Astrocyte (in vitro differentiated cells and primary cell): ENCODE data around the gene MIEF2. TPM values are rescaled to one million over a fixed set of nuclear protein-coding genes. Genes with fewer than 3 reads are reported as not detected.

ENCODE experiments used
- DNase-seq: peaks from one replicate; pipeline ENCODE4 v3.0.0-alpha.2; 2010; ENCODE audit warnings: low read depth
- FAIRE-seq: peaks from 2 replicates; lab custom pipeline; 2011; peaks lifted over from hg19 to GRCh38; lab: Jason Lieb, UNC
- H2AFZ ChIP-seq: 2 replicates; pipeline ENCODE4 v1.6.0; 2012; ENCODE audit warnings: low read depth, low read length, inconsistent platforms
- H3K27ac ChIP-seq: 2 replicates; pipeline ENCODE4 v1.5.1; 2011; ENCODE audit warnings: low read depth, low read length, inconsistent platforms
- H3K27me3 ChIP-seq: 2 replicates; pipeline ENCODE4 v1.6.0; 2011; ENCODE audit warnings: low read length, inconsistent platforms; ENCODE audit not compliant: insufficient read depth
- H3K36me3 ChIP-seq: 2 replicates; pipeline ENCODE4 v1.5.1; 2011; ENCODE audit warnings: low read length, inconsistent platforms; ENCODE audit not compliant: insufficient read depth
- H3K4me1 ChIP-seq: 2 replicates; pipeline ENCODE4 v1.5.1; 2011; ENCODE audit warnings: low read length, inconsistent platforms; ENCODE audit not compliant: insufficient read depth
- H3K4me2 ChIP-seq: 2 replicates; pipeline ENCODE4 v1.6.0; 2012; ENCODE audit warnings: low read length, inconsistent platforms
- H3K4me3 ChIP-seq: 2 replicates; pipeline ENCODE4 v1.5.1; 2011; ENCODE audit warnings: low read depth, mild to moderate bottlenecking, low read length, inconsistent platforms; ENCODE audit not compliant: insufficient read depth
- H3K79me2 ChIP-seq: 2 replicates; pipeline ENCODE4 v1.6.0; 2012; ENCODE audit warnings: mild to moderate bottlenecking, low read length, inconsistent platforms; ENCODE audit not compliant: insufficient read depth
- H3K9ac ChIP-seq: 2 replicates; pipeline ENCODE4 v1.6.0; 2012; ENCODE audit warnings: mild to moderate bottlenecking, low read length, inconsistent platforms
- H3K9me3 ChIP-seq: 2 replicates; pipeline ENCODE4 v1.5.1; 2012; ENCODE audit warnings: low read depth, mild to moderate bottlenecking, low read length, inconsistent platforms; ENCODE audit not compliant: insufficient read depth
- H4K20me1 ChIP-seq: 2 replicates; pipeline ENCODE4 v1.6.0; 2012; ENCODE audit warnings: low read length, inconsistent platforms; ENCODE audit not compliant: insufficient read depth
- H3K27ac Mint-ChIP-seq: one replicate; pipeline ENCODE4 v1.8.0; 2021; ENCODE audit warnings: mild to moderate bottlenecking, mixed read lengths; ENCODE audit not compliant: unreplicated experiment
- H3K27me3 Mint-ChIP-seq: one replicate; pipeline ENCODE4 v1.8.0; 2021; ENCODE audit warnings: low read depth, mixed read lengths; ENCODE audit not compliant: unreplicated experiment
- H3K36me3 Mint-ChIP-seq: one replicate; pipeline ENCODE4 v1.8.0; 2021; ENCODE audit warnings: low read depth, mixed read lengths; ENCODE audit not compliant: unreplicated experiment
- H3K4me1 Mint-ChIP-seq: one replicate; pipeline ENCODE4 v1.8.0; 2021; ENCODE audit warnings: low read depth, mixed read lengths; ENCODE audit not compliant: unreplicated experiment
- H3K4me3 Mint-ChIP-seq: one replicate; pipeline ENCODE4 v1.8.0; 2021; ENCODE audit warnings: mild to moderate bottlenecking, moderate library complexity, mixed read lengths; ENCODE audit not compliant: unreplicated experiment
- H3K9me3 Mint-ChIP-seq: one replicate; pipeline ENCODE4 v1.8.0; 2021; ENCODE audit warnings: mild to moderate bottlenecking, mixed read lengths; ENCODE audit not compliant: unreplicated experiment
- EZH2 ChIP-seq: IDR thresholded peaks from 2 replicates; pipeline ENCODE4 v1.6.1; 2012; ENCODE audit warnings: mild to moderate bottlenecking, low read length, inconsistent platforms; ENCODE audit not compliant: insufficient read depth
- total RNA-seq: library from RNA; stranded (reverse); gene quantifications from 2 replicates; pipeline ENCODE4 v1.2.1, GENCODE V29; 2021
- TF ChIP-seq, protein P1 (sequence below): IDR thresholded peaks from 2 replicates; pipeline ENCODE4 v1.5.1; 2011; ENCODE audit warnings: low read depth, mild to moderate bottlenecking, inconsistent platforms, low read length, moderate library complexity; ENCODE audit not compliant: insufficient read depth

MIEF2 gene
- total RNA-seq, 1 donor from 2014 or later: 14.1 TPM

DNA sequence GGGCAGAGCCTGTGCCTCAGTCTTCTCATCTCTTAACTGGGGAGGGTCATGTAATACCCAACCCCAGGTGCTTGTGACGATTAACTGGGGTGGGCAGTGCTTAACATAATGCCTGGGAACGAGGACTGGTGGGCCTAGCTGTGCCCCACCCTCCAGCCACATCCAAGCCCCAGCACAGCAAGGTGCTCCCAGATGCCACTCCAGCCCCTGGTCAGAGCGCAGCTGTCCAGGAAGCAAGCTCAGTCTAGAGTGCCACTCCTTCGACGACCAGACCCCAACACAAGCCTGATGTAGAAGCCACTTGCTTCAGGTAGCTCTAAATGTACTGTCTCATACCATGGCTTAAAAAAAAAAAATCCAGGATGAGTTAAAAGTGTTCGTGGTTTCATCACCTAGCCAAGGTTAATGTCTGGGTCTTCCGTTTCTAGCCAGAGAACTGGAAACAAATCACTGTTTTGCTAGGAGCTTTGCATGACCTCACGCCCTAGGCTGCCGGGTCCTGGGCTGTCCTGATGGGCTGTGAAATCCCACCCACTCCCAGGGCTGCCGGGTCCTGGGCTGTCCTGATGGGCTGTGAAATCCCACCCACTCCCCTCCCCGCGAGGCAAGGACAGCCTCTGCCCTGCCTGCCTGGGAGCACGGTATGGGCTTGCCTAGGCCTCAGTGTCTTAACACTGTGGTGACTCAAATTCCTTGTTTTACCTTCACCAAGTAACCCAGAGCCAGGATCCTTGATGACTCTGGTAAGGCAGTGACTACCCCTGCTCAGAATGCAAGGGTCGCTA lies 7.7 kb downstream of the MIEF2 start:
- Mint-ChIP-seq H3K4me3 (no peak overlapping the region), H3K4me1 (peaks cover 10% of the 10 kb centered on the region), H3K36me3 (peaks cover 13% of the 10 kb centered on the region), H3K27ac (peak overlapping the region; percentile 80), H3K27me3 (no peaks in the 10 kb centered on the region), H3K9me3 (no peaks in the 10 kb centered on the region)
- Histone ChIP-seq H3K9me3 (no peaks in the 10 kb centered on the region), H3K79me2 (no peaks in the 10 kb centered on the region), H2AFZ (no peak overlapping the region), H3K4me3 (no peak overlapping the region), H3K27me3 (no peaks in the 10 kb centered on the region), H3K4me2 (peak overlapping the region; percentile 13), H3K4me1 (peaks cover 6% of the 10 kb centered on the region), H3K36me3 (peaks cover 7% of the 10 kb centered on the region), H4K20me1 (no peaks in the 10 kb centered on the region), H3K9ac (peak overlapping the region; percentile 32), H3K27ac (no peak overlapping the region)
- FAIRE-seq (no peak), DNase-seq (peak; percentile 22)
- TF ChIP-seq EZH2: no peak
- TF ChIP-seq, protein P1, sequence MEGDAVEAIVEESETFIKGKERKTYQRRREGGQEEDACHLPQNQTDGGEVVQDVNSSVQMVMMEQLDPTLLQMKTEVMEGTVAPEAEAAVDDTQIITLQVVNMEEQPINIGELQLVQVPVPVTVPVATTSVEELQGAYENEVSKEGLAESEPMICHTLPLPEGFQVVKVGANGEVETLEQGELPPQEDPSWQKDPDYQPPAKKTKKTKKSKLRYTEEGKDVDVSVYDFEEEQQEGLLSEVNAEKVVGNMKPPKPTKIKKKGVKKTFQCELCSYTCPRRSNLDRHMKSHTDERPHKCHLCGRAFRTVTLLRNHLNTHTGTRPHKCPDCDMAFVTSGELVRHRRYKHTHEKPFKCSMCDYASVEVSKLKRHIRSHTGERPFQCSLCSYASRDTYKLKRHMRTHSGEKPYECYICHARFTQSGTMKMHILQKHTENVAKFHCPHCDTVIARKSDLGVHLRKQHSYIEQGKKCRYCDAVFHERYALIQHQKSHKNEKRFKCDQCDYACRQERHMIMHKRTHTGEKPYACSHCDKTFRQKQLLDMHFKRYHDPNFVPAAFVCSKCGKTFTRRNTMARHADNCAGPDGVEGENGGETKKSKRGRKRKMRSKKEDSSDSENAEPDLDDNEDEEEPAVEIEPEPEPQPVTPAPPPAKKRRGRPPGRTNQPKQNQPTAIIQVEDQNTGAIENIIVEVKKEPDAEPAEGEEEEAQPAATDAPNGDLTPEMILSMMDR: no peak

DNA sequence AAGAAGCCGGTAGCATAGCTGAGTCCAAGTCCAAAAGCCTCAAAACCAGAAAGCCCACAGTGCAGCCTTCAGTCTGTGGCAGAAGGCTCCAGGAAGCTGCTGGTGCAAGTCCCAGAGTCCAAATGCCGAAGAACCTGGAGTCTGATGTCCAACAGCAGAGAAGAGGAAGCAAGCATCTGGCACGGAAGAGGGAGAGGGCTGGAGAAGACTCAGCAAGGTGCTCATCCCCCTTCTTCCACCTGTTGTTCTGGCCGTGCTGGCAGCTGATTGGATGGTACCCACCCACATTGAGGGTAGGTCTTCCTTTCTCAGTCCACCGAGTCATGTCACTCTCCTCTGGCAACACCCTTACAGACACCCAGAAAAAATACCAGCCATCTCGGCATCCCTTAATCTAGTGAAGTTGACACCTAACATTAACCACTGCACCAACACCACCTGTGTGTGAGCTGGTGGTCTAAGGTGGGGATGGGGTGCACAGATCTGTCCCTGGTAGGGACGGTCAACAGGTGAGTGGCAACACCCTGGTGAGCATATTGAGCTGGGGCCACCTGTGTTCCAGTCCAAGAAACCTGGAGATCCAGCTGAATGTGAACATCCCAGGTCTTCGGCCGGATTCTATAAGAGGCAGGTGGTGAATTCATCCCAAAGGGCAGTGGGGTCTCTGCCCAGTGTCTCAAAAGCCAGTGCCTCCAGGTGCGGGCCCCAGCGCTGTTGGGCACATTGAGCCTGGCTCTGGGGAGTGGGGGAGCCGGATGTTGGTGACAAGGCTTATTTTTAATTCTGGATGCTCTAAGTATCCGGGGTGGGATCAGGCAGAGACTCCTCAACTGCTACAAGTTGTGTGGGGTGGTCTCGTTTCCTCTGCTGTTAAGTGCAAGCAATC lies 9.8 kb downstream of the MIEF2 start:
- H3K4me1 Mint-ChIP-seq: peaks cover 10% of the 10 kb centered on the region
- no peaks in the 10 kb centered on the region for H3K9me3 ChIP-seq
- H4K20me1 ChIP-seq: peaks cover 3% of the 10 kb centered on the region
- no peak overlapping the region for H3K4me3 Mint-ChIP-seq
- DNase-seq (no peak), FAIRE-seq (no peak)
- peaks cover 6% of the 10 kb centered on the region for H3K4me1 ChIP-seq
- H3K4me3 ChIP-seq: no peak overlapping the region
- no peaks in the 10 kb centered on the region for H3K27me3 ChIP-seq
- H3K36me3 Mint-ChIP-seq: peaks cover 14% of the 10 kb centered on the region
- no peak overlapping the region for H2AFZ ChIP-seq
- H3K27ac ChIP-seq: no peak overlapping the region
- no peaks in the 10 kb centered on the region for H3K27me3 Mint-ChIP-seq
- no peak overlapping the region for H3K4me2 ChIP-seq
- TF ChIP-seq EZH2: no peak
- TF ChIP-seq, protein P1: no peak
- H3K9me3 Mint-ChIP-seq: no peaks in the 10 kb centered on the region
- peaks cover 13% of the 10 kb centered on the region for H3K36me3 ChIP-seq
- H3K79me2 ChIP-seq: no peaks in the 10 kb centered on the region
- no peak overlapping the region for H3K27ac Mint-ChIP-seq
- H3K9ac ChIP-seq: no peak overlapping the region
